ENCODE measurements around the gene CHST8.

DNA sequence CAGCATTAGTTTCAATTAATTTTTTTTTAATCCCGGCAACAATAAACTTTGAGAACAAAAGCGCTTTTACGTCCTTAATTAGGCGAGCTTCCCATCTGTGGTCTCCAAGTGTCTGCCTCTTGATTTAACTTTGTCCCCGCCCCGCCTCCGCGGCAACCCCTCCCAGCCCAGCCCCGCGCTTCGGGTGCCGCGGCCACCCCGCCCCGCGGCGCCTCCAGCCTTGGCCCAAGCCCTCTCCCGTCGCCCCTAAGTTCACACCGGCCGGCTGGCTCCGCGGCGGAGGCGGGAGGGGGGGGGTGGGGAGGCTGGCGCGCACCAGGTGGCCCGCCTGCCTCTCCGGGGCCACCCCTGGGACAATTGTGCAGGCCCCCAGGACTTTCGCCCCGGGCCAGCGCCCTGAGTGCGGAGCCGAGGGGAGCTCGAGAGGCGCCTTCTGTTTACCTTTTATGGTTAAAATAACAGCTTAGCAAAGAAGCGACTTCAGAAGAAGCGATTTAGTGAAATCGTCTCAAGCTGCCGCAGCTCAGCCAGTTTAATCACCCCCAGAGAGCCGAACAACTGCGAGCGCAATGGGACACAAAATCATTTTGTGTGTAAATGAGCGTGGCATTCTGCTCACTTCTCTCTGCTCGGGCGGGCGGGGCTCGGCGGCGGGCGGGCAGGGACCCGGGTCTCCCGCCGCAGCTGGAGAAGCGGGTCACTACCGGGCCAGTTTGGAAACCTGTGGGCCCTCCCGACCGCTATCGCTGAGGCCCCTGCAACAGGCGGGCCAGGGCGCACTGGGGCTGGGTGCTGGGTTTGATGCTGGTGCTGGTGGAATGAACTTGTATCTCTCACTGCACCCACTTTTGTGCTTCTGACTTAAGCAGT is 176.3 kb downstream of the CHST8 start:
- TF ChIP-seq POLR2A (IDR thresholded peaks at IDR 0.05), result no peak
- TF ChIP-seq, protein P1, sequence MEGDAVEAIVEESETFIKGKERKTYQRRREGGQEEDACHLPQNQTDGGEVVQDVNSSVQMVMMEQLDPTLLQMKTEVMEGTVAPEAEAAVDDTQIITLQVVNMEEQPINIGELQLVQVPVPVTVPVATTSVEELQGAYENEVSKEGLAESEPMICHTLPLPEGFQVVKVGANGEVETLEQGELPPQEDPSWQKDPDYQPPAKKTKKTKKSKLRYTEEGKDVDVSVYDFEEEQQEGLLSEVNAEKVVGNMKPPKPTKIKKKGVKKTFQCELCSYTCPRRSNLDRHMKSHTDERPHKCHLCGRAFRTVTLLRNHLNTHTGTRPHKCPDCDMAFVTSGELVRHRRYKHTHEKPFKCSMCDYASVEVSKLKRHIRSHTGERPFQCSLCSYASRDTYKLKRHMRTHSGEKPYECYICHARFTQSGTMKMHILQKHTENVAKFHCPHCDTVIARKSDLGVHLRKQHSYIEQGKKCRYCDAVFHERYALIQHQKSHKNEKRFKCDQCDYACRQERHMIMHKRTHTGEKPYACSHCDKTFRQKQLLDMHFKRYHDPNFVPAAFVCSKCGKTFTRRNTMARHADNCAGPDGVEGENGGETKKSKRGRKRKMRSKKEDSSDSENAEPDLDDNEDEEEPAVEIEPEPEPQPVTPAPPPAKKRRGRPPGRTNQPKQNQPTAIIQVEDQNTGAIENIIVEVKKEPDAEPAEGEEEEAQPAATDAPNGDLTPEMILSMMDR (IDR thresholded peaks at IDR 0.05), result no peak
